ENCODE data around the gene PRR36. TPM values are rescaled to one million over a fixed set of nuclear protein-coding genes. Genes with fewer than 3 reads are reported as not detected.

PRR36 gene
- not detected for total RNA-seq

GRCh38 chr19:7874076-7874896 lies at the start of gene PRR36:
TSS of gene PRR36 (minus strand) at chr19:7874390. CDS start at chr19:7873689, 701 bp downstream.

GRCh38 chr19:7919610-7920518 lies 45.7 kb upstream of the PRR36 start, which contains the start of gene SNAPC2:
TSS of gene SNAPC2 (plus strand) at chr19:7920338. CDS start at chr19:7920367, 29 bp downstream.

DNA sequence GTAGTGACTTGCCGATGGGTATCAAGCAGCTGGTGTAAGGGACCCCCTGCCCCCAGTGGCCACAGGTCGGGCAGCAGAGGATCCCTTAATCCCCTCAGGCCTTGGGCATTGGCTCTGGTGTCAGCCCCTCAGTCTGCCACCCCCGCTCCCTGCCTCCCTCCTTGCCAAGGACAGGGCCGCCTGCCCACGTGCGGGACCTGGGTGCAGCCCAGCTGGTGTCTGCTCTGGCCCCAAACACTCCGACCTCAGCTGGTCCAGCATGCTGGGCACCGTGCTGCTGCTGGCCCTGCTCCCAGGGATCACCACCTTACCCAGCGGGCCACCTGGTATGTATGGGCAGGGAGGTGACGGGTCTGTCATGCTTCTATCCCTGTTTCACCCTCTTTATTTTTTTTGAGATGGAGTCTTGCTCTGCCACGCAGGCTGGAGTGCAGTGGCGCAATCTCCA lies 40.4 kb upstream of the PRR36 start, which contains the start of gene TGFBR3L:
Gene TGFBR3L, plus strand, starts transcription at position 233 of the 448 bp plus-strand sequence.

DNA sequence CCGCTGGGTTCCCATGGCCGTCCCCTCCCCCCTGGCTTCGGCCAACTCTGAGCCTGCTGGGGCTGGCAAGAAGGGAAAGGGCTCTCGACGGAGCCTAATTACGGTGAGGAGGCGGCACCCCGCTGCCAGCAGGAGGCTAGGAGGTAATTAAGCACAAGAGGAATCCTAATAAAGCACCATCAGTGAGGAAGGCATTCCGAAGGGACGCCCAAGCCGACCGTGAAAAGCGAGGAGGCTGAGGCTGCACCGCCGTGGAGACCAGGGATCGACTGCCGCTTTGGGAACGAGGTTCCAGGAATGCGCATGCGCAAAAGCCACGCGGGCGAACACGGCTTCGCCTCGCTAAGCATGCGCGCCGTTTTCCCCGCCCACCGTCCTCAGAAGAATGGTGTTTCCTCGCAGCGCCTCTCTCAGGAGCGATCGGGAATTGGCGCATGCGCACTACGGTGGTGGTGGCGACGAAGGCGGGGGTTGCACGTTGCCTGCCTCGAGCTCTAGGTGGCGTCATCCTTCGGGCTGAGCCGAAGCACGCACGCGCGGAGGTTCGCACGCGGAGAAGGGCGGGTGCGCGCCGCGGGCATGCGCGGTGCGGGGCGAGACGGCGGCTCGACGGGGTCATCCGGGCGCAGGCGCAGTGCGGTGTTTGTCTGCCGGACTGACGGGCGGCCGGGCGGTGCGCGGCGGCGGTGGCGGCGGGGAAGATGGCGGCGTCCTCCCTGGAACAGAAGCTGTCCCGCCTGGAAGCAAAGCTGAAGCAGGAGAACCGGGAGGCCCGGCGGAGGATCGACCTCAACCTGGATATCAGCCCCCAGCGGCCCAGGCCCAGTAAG lies 29.3 kb upstream of the PRR36 start, which contains the start of gene MAP2K7:
Gene MAP2K7, plus strand, starts transcription at position 634 of the 830 bp plus-strand sequence. Its CDS starts 68 bp downstream, at position 702.

GRCh38 chr19:7888145-7888825 lies 14.1 kb upstream of the PRR36 start, which contains the start of gene LRRC8E:
TSS of gene LRRC8E (plus strand) at chr19:7888510. CDS start at chr19:7895604, 7,094 bp downstream.

DNA sequence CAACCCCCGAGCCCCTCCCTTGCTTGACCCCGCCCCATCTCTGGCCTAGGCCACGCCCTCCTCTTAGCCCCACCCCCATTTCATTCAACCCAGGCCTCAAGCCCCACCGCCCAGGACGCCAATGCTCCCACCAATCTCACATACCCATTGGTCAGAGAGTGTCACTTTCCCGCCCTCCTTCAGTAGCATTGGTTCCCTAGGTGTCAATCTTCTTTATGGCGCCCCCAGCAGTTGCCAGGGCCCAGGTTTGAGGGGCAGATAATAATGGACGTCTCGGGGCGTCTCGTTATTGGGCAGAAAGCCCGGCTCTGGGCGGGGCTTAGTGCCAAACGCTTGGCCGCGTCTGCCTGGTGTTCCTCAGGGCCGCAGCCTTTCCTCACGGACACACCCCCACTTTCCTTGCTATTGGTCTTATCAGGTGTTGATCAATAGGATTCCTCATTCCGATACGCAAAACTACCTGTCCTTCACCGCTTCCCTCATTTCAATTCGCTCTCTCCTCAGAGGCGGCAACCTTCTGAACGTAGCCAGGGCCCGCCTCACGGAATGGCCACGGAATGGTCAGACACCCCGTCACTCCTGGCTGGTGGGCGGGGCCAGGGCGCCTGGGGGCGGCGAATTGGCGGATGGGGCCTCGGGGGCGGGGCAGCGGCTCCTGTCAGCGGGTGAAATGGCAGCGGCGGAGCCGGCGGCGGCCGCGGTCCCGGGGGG lies 44.5 kb downstream of the PRR36 start, which contains the start of gene EVI5L:
Gene EVI5L, plus strand, starts transcription at position 658 of the 711 bp plus-strand sequence. CDS start 16,325 bp downstream, outside the sequence.

Other genes with a start within 250 kb of the PRR36 start
- 10 to 100 TPM; 36.5 to 46.6 TPM for gene XAB2, start 244.8 kb downstream of the PRR36 start, total RNA-seq
- gene PET100, start 244.6 kb downstream of the PRR36 start, total RNA-seq, result 10 to 100 TPM in 1 of 2 donors, 1 to 10 TPM in 1; 9.3 to 11.7 TPM
- gene PCP2, start 240.7 kb downstream of the PRR36 start, total RNA-seq, result not detected
- 10 to 100 TPM in 1 of 2 donors, 1 to 10 TPM in 1; 9.6 to 37.3 TPM for gene STXBP2, start 237.3 kb downstream of the PRR36 start, total RNA-seq
- not detected for gene RETN, start 205.3 kb downstream of the PRR36 start, total RNA-seq
- gene MCEMP1, start 197.3 kb downstream of the PRR36 start, total RNA-seq, result not detected
- gene TRAPPC5, start 193.6 kb downstream of the PRR36 start, total RNA-seq, result 10 to 100 TPM; 17.2 to 19.3 TPM
- not detected for gene FCER2, start 172.3 kb downstream of the PRR36 start, total RNA-seq
- not detected for gene CLEC4G, start 142.3 kb downstream of the PRR36 start, total RNA-seq
- not detected for gene CD209, start 126.9 kb downstream of the PRR36 start, total RNA-seq
- gene CLEC4M, start 111.1 kb downstream of the PRR36 start, total RNA-seq, result not detected
- 10 to 100 TPM; 11.3 to 18.9 TPM for gene EVI5L, start 44.2 kb downstream of the PRR36 start, total RNA-seq
- 1 to 10 TPM; 2.1 to 6.0 TPM for gene LRRC8E, start 14.1 kb upstream of the PRR36 start, total RNA-seq
- 10 to 100 TPM in 1 of 2 donors, 1 to 10 TPM in 1; 8.6 to 11.0 TPM for gene MAP2K7, start 29.5 kb upstream of the PRR36 start, total RNA-seq
- under 1 TPM in 1 of 2 donors, not detected in 1; 0.67 TPM for gene TGFBR3L, start 40.4 kb upstream of the PRR36 start, total RNA-seq
- 10 to 100 TPM; 19.3 to 25.3 TPM for gene SNAPC2, start 45.9 kb upstream of the PRR36 start, total RNA-seq
- under 1 TPM; 0.33 to 0.34 TPM for gene CTXN1, start 51.7 kb upstream of the PRR36 start, total RNA-seq
- 10 to 100 TPM; 38.2 to 57.9 TPM for gene TIMM44, start 69.3 kb upstream of the PRR36 start, total RNA-seq
- 10 to 100 TPM; 27.2 to 43.6 TPM for gene ELAVL1, start 131.3 kb upstream of the PRR36 start, total RNA-seq
- not detected for gene CCL25, start 178.4 kb upstream of the PRR36 start, total RNA-seq

Measured in melanocyte of skin (primary cell).